Measurements from ENCODE around the gene JARID2. TPM values are rescaled to one million over a fixed set of nuclear protein-coding genes. Genes with fewer than 3 reads are reported as not detected.

The JARID2 gene
- total and polyA plus RNA-seq, 2 of the 8 experiments (the other 6 are each of a cell fraction or from before 2014, with no cell fraction given) = 60.1 to 239 TPM

DNA sequence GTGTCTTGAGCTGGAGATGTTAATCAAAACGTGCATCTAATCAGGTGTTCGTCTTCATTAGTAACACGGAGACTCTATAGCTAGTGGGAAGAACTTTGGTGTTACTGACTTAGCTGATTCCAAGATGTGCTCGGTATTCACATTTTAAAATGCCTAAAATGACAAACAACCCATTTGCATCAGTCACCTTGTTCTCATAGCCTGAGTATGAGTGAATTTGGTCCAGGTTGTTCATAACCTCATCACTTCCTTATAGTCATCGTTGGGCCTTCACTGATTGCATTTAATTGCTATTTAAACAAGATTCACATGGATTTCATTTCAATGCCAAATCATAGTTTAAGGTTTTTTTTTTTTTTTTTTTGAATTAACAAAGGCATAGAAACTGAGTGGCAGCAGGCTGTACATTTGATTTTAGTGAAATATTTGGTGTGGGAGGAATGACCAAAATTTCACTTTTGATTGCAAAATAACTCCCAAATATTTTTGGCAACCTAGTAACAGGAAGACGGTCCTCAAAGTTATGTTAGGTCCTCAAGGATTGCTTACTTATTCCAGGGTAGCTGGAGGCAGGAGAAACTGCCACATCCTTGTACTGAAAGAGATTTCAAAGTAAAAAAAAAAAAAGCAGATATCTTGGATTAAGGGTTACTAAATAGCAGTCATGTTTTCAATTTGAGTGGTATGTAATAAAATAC, 104.7 kb downstream of the JARID2 start:
- peaks cover 88 to 100% of the 10 kb centered on the region in 2 experiments for H3K79me2 ChIP-seq (ENCODE audit: control insufficient read depth in 1 of 2, insufficient read depth in 2 of 2, low read length in 2 of 2)
- 80% methylated on average over 6 of the region's 6 CpGs; no CpG with 5 or more reads in 1 of the 2 experiments for WGBS, 2 experiments (ENCODE audit: extremely low coverage in 1 of 2, insufficient coverage in 1 of 2, insufficient read length in 1 of 2, insufficient replicate concordance in 2 of 2, low coverage in 1 of 2, low lambda C conversion rate in 2 of 2, missing lambda C conversion rate in 1 of 2)
- H3K27ac ChIP-seq (ENCODE audit: low read depth, low read length) = no peak overlapping the region
- TF ChIP-seq, protein P1, sequence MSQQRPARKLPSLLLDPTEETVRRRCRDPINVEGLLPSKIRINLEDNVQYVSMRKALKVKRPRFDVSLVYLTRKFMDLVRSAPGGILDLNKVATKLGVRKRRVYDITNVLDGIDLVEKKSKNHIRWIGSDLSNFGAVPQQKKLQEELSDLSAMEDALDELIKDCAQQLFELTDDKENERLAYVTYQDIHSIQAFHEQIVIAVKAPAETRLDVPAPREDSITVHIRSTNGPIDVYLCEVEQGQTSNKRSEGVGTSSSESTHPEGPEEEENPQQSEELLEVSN (IDR thresholded peaks at IDR 0.05) = no peak
- TF ChIP-seq POU5F1 (IDR thresholded peaks at IDR 0.05; ENCODE audit: low read depth, low read length) (no peak), BRCA1 (IDR thresholded peaks at IDR 0.05; ENCODE audit: low read depth, low read length) (no peak), SP1 (IDR thresholded peaks at IDR 0.05; ENCODE audit: low read depth, low read length) (no peak), SRF (IDR thresholded peaks at IDR 0.05; ENCODE audit: low read depth, low read length) (no peak), SUZ12 (IDR thresholded peaks at IDR 0.05; ENCODE audit: low read length) (no peak), SIRT6 (IDR thresholded peaks at IDR 0.05; ENCODE audit: low read length) (no peak), TEAD4 (IDR thresholded peaks at IDR 0.05; ENCODE audit: low read depth, low read length) (no peak), ASH2L (IDR thresholded peaks at IDR 0.05; ENCODE audit: low read length) (no peak), TAF1 (IDR thresholded peaks at IDR 0.05; ENCODE audit: low read depth, low read length) (no peak), SIN3A (conservative IDR thresholded peaks at IDR 0.05 in 1 of 2, IDR thresholded peaks at IDR 0.05 in 1 of 2; ENCODE audit: low read depth in 1 of 2, low read length in 2 of 2) (no peak), EZH2 (IDR thresholded peaks at IDR 0.05; ENCODE audit: low read depth, low read length, severe bottlenecking) (no peak), CHD2 (IDR thresholded peaks at IDR 0.05; ENCODE audit: low read length) (no peak)

More for the DNA sequence above, 104.7 kb downstream of the JARID2 start:
- no peak overlapping the region for H3K4ac ChIP-seq (replicated peaks; ENCODE audit: insufficient read length, low read depth, low read length)
- no peak overlapping the region for H2BK5ac ChIP-seq (ENCODE audit: low read depth, low read length)
- H3K9me3 ChIP-seq (ENCODE audit: insufficient read depth in 2 of 2, low read depth in 1 of 2, low read length in 1 of 2) = no peaks in the 10 kb centered on the region
- peaks cover 14% of the 10 kb centered on the region for H3K79me1 ChIP-seq (ENCODE audit: low read depth, low read length)
- no peak overlapping the region for H2AK5ac ChIP-seq (ENCODE audit: low read depth, low read length)
- no peak overlapping the region for H2BK120ac ChIP-seq (replicated peaks; ENCODE audit: low read depth, low read length)
- ChIA-PET CTCF (ENCODE audit: partially characterized antibody) (interaction anchor here (1.0 to 2.7 kb wide), 3 partner anchors 14 to 40 kb away, joined by 3 to 9 read pairs (median 4); no protein-coding TSS in a partner anchor), POLR2A (ENCODE audit: partially characterized antibody) (interaction anchor here (1.2 to 1.9 kb wide), 4 partner anchors 10 to 82 kb away, joined by 4 to 7 read pairs (median 4); no protein-coding TSS in a partner anchor)
- H3K4me2 ChIP-seq (ENCODE audit: insufficient read depth in 1 of 2, low read depth in 2 of 2, low read length in 2 of 2) = peak overlapping the region in 1 of 2 experiments; percentile 3; a peak in 1 of 4 replicates
- no peak overlapping the region for H2BK15ac ChIP-seq (ENCODE audit: low read length)
- no peak overlapping the region for H2BK20ac ChIP-seq (ENCODE audit: low read length)
- H3K23me2 ChIP-seq (ENCODE audit: low read depth, low read length) = no peaks in the 10 kb centered on the region
- DNase-seq (ENCODE audit: low read depth in 1 of 2, low spot score in 2 of 2) = no peak
- H2BK12ac ChIP-seq (ENCODE audit: low read depth, low read length) = no peak overlapping the region
- no peak overlapping the region for H3K18ac ChIP-seq (ENCODE audit: extremely low read depth, low read length)
- peaks cover 55 to 77% of the 10 kb centered on the region in 2 experiments for H4K20me1 ChIP-seq (replicated peaks in 1 of 2; ENCODE audit: control insufficient read depth in 1 of 2, insufficient read depth in 2 of 2, low read length in 2 of 2)
- H3K14ac ChIP-seq (ENCODE audit: insufficient read length) = no peak overlapping the region
- H3K4me3 ChIP-seq (ENCODE audit: extremely low read depth in 1 of 4, insufficient read depth in 2 of 4, low read depth in 3 of 4, low read length in 4 of 4) = no peak overlapping the region
- no peak overlapping the region for H4K91ac ChIP-seq (replicated peaks; ENCODE audit: insufficient read length, low read length)
- H3K4me1 ChIP-seq (replicated peaks in 1 of 4; ENCODE audit: control insufficient read depth in 3 of 4, insufficient read depth in 4 of 4, low read length in 3 of 4) = peaks cover 12 to 30% (median 25%) of the 10 kb centered on the region in 4 experiments
- H3K9ac ChIP-seq (replicated peaks in 1 of 4; ENCODE audit: extremely low read depth in 1 of 4, low read depth in 3 of 4, low read length in 3 of 4) = no peak overlapping the region
- no peak overlapping the region for H3K23ac ChIP-seq (ENCODE audit: insufficient read length)
- no peak overlapping the region for H2AFZ ChIP-seq (ENCODE audit: low read length)
- H3K36me3 ChIP-seq (ENCODE audit: control insufficient read depth in 2 of 4, insufficient read depth in 4 of 4, low read length in 3 of 4) = peaks cover 0 to 4% (median 0%) of the 10 kb centered on the region in 4 experiments; a peak in 2 of 8 replicates
- H3K56ac ChIP-seq (replicated peaks; ENCODE audit: insufficient read length, low read depth, low read length) = no peak overlapping the region
- no peaks in the 10 kb centered on the region for H3K27me3 ChIP-seq (replicated peaks in 1 of 4; ENCODE audit: control insufficient read depth in 3 of 4, extremely low read depth in 1 of 4, insufficient read depth in 3 of 4, low read length in 3 of 4)
- no peak for FAIRE-seq
- H4K5ac ChIP-seq (ENCODE audit: insufficient read length, low read depth, low read length) = no peak overlapping the region
- no peak overlapping the region for H4K8ac ChIP-seq (ENCODE audit: extremely low read depth, insufficient read depth, low read length)
